Stimulated activated CD4-positive, alpha-beta T cell treated with anti-CD3 and anti-CD28 coated beads, Interleukin-12 subunit alpha, Interleukin-12 subunit beta, amount 100 ng/mL, for 24 hours (primary cell): ENCODE measurements around the gene ELOVL6.
"Not testable (repeated sequence)": the region's sequence is repeated elsewhere in the genome, so short reads cannot be mapped to it uniquely, and the experiment has no call there.

ENCODE experiments used
- DNase-seq, 2 experiments: peaks; one replicate each; pipeline ENCODE4 v3.0.0-alpha.2; 2020; ENCODE audit warnings: low read depth in 2 of 2

Gene ELOVL6

DNA sequence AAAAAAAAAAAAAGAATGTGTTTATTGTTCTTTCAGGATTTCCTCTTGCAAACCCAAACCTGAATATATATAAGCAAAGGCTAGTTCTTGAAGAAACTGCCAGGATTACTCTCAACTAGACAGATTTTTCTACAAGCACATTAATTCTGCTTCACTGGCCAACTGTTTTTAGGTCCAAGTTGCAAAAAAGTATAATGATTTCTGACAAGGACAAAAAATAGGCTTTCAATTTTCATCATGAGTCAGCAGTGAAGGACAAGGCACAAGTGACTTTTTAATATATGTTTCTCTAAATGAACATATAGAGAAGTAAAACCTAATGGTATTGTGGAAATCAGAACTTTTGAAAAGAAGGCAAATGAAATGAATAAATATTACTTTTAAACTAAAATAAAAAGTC lies 73.7 kb downstream of the ELOVL6 start:
- DNase-seq, result no peak

DNA sequence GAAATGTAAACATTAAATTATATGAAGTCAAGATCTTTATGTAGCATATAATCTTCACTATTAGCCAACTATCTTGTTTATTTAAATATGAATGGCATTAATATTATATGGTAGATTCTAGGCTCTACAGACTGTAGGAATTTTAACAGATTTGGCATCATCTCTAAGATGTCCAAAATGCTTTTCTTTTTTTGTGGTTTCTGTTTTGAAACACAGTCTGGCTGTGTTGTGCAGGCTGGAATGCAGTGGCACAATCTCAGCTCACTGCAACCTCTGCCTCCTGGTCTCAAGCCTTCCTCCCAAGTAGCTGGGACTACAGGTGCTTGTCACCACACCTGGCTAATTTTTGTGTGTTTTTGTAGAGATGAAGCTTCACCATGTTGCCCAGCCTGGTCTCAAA lies 76.2 kb downstream of the ELOVL6 start:
- no peak for DNase-seq

DNA sequence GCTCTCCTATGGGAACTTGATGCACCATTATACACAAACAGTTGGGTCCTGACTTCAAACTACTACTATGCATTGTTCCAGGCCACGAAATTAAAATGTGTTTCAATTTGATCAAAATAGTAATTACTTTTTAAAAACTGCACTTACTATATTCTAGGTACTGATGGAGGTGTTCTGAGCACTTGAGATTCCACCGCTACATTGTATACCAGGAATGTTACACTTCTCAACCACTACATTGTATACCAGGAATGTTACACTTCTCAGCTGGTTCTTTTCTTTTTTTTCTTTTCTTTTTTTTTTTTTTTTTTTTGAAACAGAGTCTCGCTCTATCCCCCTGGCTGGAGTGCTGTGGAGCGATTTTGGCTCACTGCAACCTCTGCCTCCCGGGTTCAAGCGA lies 77.9 kb downstream of the ELOVL6 start:
- DNase-seq, result no peak

DNA sequence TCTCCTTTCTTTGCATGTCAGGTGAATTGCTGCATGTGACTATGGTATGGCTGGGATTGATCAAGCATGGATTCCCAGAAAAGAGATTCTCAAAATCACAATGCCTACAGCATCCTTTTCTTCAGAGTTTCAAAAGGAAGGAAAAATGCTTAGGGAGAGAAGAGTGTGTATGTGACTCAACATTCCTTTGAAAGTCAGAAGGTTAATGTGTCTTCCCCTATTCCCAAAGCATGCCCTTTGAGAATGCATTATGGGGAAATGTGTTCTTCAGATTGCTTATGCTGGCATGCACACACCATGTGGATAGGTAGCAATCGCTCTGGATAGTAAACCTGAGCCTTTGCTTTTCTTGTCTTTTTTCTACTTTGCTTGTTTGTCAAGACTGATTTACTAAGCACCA lies 78.5 kb downstream of the ELOVL6 start:
- DNase-seq, result no peak

DNA sequence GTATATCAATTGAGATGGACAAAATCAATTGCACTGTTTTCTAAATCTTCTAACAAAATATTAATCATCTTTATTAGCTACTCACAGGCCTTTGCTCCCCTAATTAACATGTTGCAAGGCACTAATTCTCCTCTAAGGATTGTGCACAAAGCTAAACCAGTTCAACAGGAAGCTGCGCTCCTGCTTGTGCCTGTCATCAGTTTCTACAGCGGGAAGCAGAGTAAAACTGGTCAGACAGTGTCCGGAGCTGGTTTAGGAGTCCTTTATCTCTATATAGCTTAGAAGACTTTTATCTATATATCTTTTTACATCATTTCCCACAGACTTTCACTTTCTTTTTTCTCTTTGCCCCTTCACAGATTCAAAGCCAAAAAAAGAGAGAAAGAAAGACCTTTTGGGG lies 79.1 kb downstream of the ELOVL6 start:
- no peak for DNase-seq

DNA sequence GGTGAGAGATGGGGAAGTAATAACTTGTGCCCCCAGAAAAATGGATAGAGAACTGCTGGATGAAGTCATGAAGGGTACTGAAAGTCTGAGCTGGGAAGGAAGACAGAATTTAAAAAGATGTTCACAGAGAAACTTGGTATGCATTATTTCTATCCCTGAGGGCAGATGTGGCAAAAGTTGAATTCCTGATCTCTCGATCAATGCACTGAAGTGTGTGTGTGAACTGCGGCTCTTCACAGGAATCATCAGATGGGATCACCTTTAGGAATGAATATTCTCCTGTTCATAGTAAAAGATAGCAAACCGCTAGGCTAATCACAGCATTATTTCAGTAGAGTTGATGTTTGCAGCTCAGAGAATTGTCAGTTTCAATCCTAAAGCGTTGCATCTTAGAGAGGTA lies 86.4 kb downstream of the ELOVL6 start:
- DNase-seq, result no peak

DNA sequence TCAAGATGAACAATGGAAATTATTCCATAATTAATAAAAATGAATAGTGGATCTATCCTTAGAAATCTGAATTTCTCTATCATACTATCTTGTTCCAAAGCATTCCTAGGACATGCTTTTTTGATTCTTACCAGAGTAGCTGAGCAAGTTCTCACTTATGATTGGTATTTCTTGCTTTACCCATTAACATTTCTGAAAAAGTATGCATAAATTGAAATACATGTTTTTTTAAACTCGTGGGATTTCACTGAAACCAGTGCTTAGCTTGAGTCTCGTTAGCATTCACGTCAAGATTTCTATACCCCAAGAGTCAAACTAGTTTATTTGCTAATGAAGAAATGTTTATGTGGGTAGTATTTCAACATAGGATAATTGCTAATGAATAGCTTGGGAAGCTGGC lies 89.0 kb downstream of the ELOVL6 start:
- DNase-seq, result no peak

- DNase-seq, result no peak
Observed at GRCh38 chr4:110108960-110109359, 89.5 kb downstream of the ELOVL6 start.

GRCh38 chr4:110108422-110108821 lies 90.0 kb downstream of the ELOVL6 start:
- no peak for DNase-seq

GRCh38 chr4:110107866-110108265 lies 90.5 kb downstream of the ELOVL6 start:
- no peak for DNase-seq

GRCh38 chr4:110106931-110107296 lies 91.5 kb downstream of the ELOVL6 start:
- no peak for DNase-seq

GRCh38 chr4:110104661-110105060 lies 93.8 kb downstream of the ELOVL6 start:
- DNase-seq, result no peak

GRCh38 chr4:110099638-110100037 lies 98.8 kb downstream of the ELOVL6 start:
- DNase-seq, result no peak

DNA sequence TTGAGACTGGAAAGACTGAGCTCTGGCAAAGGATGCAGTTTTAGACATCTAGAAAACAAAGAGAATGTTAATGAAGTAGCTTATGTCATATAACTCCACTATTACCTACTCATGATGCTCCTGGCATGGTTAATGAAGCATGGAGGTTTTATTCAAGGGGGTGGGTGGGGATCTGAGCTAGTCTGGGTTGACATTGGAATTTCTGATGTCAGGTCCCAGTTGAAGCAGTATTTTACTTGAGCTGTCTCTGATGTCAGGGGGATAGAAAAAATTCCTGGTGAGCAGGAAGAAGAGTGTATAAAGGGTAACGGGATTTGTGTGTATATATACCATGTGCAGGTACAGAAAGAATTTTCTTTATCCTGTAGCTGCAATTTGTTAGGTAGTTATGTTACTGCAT lies 102.0 kb downstream of the ELOVL6 start:
- DNase-seq, result no peak

DNA sequence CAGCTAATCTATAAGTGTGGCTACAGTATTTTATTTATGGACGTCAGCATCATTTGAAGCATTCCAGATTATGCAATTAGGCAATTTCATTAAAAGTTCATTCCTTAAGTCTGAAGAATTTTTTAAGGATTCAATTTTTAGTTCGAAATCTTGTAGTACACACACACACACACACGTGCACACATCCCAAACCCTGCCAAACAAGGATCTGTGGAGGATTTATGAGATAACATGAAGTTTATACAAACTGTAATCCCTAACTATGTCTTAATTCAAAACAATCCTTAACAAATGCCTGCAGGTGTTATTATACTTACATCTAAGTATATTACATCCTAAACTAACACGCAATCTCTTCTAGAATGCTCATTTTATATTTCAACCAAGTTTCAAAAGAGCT lies 105.8 kb downstream of the ELOVL6 start:
- DNase-seq, result no peak

DNA sequence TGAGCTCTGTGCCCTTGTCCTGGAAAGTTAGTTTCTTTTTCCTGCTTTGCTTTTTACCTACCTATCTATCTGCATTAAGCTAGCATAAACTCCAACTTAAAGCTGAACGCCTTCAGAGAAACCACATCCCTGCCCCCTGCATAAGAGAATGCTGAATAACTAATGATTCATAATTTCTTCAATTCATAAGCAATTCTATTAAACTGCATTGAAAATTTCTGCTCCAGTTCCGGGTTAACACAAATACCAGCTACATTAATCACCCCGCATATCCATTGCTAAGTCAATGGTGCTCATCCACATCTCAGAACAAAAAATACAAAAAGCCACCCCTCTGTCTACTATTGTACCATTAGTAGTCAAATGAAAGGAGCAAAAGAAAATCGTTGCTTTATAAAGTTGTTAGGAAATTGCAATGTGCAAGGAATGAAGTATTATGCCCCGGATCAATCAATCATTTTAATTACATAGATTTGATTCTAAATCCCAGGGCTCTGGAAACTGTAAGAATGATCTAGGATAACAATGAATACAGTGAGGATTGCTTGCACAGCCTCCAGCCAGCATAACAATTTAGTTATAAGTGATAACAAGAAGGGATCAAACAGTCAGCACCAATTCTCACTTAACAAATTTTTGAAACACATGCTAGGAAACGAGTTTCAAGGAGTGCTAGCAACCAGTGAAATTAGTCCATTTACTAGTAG lies 106.8 kb downstream of the ELOVL6 start:
- DNase-seq, result no peak

DNA sequence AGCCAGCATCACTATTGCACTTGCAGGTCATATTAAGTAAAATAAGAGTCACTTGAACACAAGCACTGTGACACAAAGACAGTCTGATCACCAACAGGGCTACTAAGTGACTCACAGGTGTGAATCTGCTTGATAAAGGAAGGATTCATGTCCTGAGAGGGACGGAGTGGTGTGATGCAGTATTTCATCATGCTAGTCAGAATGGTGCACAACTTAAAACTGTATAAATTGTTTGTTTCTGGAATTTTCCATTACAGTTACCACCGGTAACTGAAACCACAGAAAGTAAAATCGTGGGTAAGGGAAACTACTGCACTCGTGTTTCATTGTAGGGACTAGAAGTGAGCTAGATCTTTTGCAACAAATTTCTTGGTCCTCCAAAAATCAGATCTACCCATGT lies 109.7 kb downstream of the ELOVL6 start:
- peak in 1 of 2 experiments; percentile 10 for DNase-seq

GRCh38 chr4:110087070-110087708 lies 111.2 kb downstream of the ELOVL6 start:
- no peak for DNase-seq

DNA sequence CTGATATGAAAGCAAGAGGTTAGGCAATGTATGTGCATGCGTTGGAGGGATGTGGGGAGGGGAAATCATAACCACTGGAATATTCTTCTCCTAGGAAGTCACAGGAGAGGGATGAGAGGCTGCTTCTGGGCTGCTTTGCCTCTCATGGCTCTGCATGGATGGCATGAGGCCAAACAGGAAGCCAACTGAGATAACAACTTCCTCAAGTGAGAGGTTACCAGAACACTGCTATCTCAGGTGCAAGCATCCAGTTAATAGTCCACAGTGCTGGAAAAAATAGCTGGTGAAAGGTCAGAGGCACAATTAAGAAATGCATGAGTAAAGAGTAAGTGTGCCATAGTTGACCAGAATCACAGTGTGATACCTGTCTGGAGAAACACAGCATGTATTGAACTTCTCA lies 113.3 kb downstream of the ELOVL6 start:
- DNase-seq, result no peak

DNA sequence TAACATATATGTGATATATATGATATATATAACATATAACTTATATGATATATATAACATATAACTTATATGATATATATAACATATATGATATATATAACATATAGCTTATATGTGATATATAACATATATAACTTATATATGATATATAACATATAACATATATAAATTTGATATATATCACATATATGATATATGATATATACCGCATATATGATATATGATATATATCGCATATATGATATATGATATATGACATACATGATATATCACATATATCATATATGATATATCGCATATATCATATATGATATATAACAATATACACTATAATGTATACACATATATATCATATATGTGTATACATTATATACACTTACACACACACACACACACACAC lies 114.3 kb downstream of the ELOVL6 start:
- DNase-seq, result no peak

GRCh38 chr4:110078148-110078547 lies 120.3 kb downstream of the ELOVL6 start:
- not testable (repeated sequence) for DNase-seq

DNA sequence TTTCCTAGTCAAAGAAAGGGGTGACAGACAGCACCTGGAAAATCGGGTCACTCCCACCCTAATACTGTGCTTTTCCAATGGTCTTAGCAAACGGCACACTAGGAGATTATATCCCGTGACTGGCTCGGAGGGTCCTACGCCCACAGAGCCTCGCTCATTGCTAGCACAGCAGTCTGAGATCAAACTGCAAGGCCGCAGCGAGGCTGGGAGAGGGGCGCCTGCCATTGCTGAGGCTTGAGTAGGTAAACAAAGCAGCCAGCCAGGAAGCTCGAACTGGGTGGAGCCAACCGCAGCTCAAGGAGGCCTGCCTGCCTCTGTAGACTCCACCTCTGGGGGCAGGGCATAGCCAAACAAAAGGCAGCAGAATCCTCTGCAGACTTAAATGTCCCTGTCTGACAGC lies 121.6 kb downstream of the ELOVL6 start:
- not testable (repeated sequence) for DNase-seq

DNA sequence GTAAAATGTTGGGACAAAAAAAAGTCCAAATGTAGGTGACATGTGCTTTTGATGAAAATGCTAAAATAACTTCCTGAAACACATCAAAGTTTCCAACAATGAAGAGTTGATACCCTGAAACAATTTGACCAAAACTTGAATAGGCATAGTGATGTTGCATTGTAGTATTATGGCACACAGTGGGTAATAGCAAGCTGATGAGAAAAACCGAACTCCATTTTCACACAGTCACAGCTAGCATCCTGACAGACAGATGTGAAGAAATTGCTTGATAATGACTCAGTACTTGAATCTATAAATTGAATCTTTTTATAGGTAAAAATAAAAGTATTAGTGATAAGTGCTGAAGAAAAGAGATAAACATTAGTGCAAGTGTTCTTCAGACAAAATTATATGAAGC lies 122.5 kb downstream of the ELOVL6 start:
- DNase-seq, result no peak
